CD8-positive, alpha-beta memory T cell (primary cell): ENCODE data around the gene LRP1B. TPM values are rescaled to one million over a fixed set of nuclear protein-coding genes. Genes with fewer than 3 reads are reported as not detected.

Experiments used
- CTCF ChIA-PET: fragments of 350-600 bp; sonication (Branson Sonifier 250); formaldehyde crosslinking; loops from one replicate; lab custom pipeline; 2021; ENCODE audit warnings: antibody characterized with exemption; lab: Charles Lee
- POLR2A ChIA-PET: fragments of 350-600 bp; sonication (Branson Sonifier 250); formaldehyde crosslinking; loops from one replicate; lab custom pipeline; 2021; ENCODE audit warnings: antibody characterized with exemption; lab: Charles Lee
- DNase-seq, 5 donors: peaks; one replicate each; pipeline versions ENCODE4 v3.0.0 to v3.0.0-alpha.2; 2020 to 2022; ENCODE audit warnings: mixed read lengths in 1 of 5
- H3K27ac ChIP-seq: one replicate; pipeline ENCODE4 v1.7.0; 2013; ENCODE audit warnings: low read depth, mild to moderate bottlenecking, low read length, moderate library complexity
- H3K27me3 ChIP-seq: 2 replicates; pipeline ENCODE4 v1.7.0; 2013; ENCODE audit warnings: low read length, mild to moderate bottlenecking; ENCODE audit not compliant: insufficient read depth, poor library complexity, severe bottlenecking
- H3K36me3 ChIP-seq: 2 replicates; pipeline ENCODE4 v1.7.0; 2013; ENCODE audit warnings: mild to moderate bottlenecking, low read length, moderate library complexity; ENCODE audit not compliant: insufficient read depth
- H3K4me1 ChIP-seq: 2 replicates; pipeline ENCODE4 v1.7.0; 2013; ENCODE audit warnings: mild to moderate bottlenecking, low read length, moderate library complexity; ENCODE audit not compliant: insufficient read depth
- H3K4me3 ChIP-seq: 2 replicates; pipeline ENCODE4 v1.7.0; 2013; ENCODE audit warnings: mild to moderate bottlenecking, low read length
- H3K9me3 ChIP-seq: 2 replicates; pipeline ENCODE4 v1.7.0; 2013; ENCODE audit warnings: mild to moderate bottlenecking, low read length
- H3K27ac Mint-ChIP-seq, 8 donors: one replicate each; pipeline ENCODE4 v1.8.0; 2020 to 2021; ENCODE audit warnings: mixed read lengths in 8 of 8, mild to moderate bottlenecking in 6 of 8, inconsistent platforms in 3 of 8, moderate library complexity in 3 of 8
- H3K27me3 Mint-ChIP-seq, 2 donors: one replicate each; pipeline ENCODE4 v1.8.0; 2020 to 2021; ENCODE audit warnings: mixed read lengths in 2 of 2, mild to moderate bottlenecking in 1 of 2, moderate library complexity in 1 of 2
- H3K36me3 Mint-ChIP-seq, 3 donors: one replicate each; pipeline ENCODE4 v1.8.0; 2020 to 2021; ENCODE audit warnings: mixed read lengths in 3 of 3, inconsistent platforms in 1 of 3, mild to moderate bottlenecking in 1 of 3
- H3K4me1 Mint-ChIP-seq, 3 donors: one replicate each; pipeline ENCODE4 v1.8.0; 2020 to 2021; ENCODE audit warnings: mixed read lengths in 3 of 3, inconsistent platforms in 1 of 3, mild to moderate bottlenecking in 1 of 3
- H3K4me3 Mint-ChIP-seq, 7 donors: one replicate each; pipeline ENCODE4 v1.8.0; 2020 to 2021; ENCODE audit warnings: mixed read lengths in 7 of 7, mild to moderate bottlenecking in 6 of 7, moderate library complexity in 4 of 7, inconsistent platforms in 2 of 7
- H3K9me3 Mint-ChIP-seq, 5 donors: one replicate each; pipeline ENCODE4 v1.8.0; 2020 to 2022; ENCODE audit warnings: mixed read lengths in 5 of 5, mild to moderate bottlenecking in 3 of 5, moderate library complexity in 2 of 5, inconsistent platforms in 1 of 5
- polyA plus RNA-seq: library from polyadenylated mRNA; unstranded; fragments of 300-500 nt; fragmentation: Illumina TruSeq; gene quantifications from one replicate; pipeline ENCODE4 v1.2.3, GENCODE V29; 2021
- total RNA-seq, 2 experiments: library from RNA; stranded (reverse); gene quantifications; one replicate each; pipeline ENCODE4 v1.2.3, GENCODE V29; 2021

LRP1B gene
- total and polyA plus RNA-seq, 3 experiments from 2014 or later: not detected

DNA sequence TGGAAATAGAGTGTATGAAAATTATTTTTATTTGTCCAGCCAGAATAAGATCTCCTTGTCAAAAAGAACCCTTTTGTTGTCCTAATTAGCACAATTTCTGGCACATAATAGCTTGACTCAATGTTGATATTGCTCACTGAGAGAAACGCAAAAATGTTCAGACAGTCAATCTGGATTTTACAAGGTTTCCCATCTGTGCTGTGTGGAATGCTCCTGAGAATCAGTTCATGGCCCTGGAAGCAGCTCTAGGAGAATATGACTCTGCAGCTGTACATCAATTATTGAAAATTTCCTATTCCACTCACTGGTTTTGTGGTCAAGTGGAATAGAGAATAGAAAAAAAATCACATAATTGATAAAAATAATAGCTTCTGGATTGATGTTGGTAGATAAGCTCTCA lies 1767.7 kb downstream of the LRP1B start:
- DNase-seq: no peak
- H3K4me3 ChIP-seq: no peak overlapping the region

DNA sequence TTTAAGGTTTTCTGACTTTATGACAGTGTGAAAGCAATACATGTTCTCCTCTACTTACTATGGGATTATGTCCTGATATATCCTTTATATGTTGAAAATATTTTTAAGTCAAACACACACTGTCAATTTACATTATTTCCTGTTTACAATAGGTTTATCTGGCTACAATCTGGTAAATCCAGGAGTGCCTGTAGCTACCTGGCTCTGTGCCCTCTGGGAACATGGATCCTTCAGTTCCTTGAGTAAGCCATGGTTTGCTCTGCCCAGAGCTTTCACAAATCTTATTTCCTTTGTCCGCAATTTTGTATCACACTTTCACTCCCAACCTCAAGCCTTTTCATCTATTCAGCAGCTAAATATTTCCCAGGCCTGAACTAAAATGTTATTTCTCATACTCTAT lies 1768.5 kb downstream of the LRP1B start:
- Histone ChIP-seq H3K27me3 (no peaks in the 10 kb centered on the region), H3K4me1 (no peaks in the 10 kb centered on the region), H3K36me3 (no peaks in the 10 kb centered on the region), H3K4me3 (no peak overlapping the region), H3K9me3 (no peaks in the 10 kb centered on the region), H3K27ac (no peak overlapping the region)
- Mint-ChIP-seq H3K36me3 (no peaks in the 10 kb centered on the region), H3K4me3 (no peak overlapping the region), H3K27ac (no peak overlapping the region), H3K9me3 (peaks cover 0 to 23% (median 5%) of the 10 kb centered on the region in 5 donors), H3K4me1 (no peaks in the 10 kb centered on the region), H3K27me3 (no peaks in the 10 kb centered on the region)
- DNase-seq: no peak
- POLR2A ChIA-PET: no interaction called here
- CTCF ChIA-PET: no interaction called here

More for the DNA sequence above, 1767.7 kb downstream of the LRP1B start:
- Histone ChIP-seq H3K9me3 (no peaks in the 10 kb centered on the region), H3K4me1 (no peaks in the 10 kb centered on the region), H3K36me3 (no peaks in the 10 kb centered on the region), H3K27ac (no peak overlapping the region), H3K27me3 (no peaks in the 10 kb centered on the region)
- no peaks in the 10 kb centered on the region for H3K27me3 Mint-ChIP-seq
- H3K36me3 Mint-ChIP-seq: no peaks in the 10 kb centered on the region
- no peak overlapping the region for H3K4me3 Mint-ChIP-seq
- H3K4me1 Mint-ChIP-seq: no peaks in the 10 kb centered on the region
- CTCF ChIA-PET: no interaction called here
- POLR2A ChIA-PET: no interaction called here
- H3K9me3 Mint-ChIP-seq: peaks cover 0 to 23% (median 5%) of the 10 kb centered on the region in 5 donors
- no peak overlapping the region for H3K27ac Mint-ChIP-seq

DNA sequence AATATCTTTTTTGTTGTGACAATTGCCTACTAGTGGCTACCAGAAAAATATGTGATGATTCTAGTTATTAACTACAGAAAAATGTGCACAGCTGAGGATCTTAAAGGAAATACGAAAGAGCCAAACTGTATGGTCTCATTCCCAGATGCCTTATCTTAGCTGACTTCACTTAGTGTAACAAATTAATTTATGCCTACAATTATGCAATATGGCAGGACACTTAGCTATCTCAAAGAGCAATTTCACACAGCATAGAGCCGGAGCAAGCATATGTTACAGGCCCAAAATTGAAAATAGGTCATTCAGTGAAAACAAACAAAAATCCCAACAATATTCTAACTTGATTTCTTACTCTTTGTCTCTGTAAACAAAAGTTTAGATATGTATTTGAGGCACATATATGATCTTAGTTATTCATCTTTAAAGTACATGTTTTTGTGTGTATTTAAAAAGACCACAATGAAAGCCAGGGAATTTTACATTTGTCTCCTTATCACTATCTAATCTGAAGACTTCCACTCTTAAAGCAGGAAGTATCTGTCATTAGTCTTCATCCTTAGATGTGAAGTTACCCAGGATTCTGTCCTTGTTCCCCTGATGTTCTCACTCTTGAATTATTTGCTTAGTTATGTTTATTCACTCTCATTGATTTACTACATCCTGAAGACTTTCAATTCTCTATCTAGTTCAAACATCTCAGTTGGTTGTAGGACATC lies 1771.6 kb downstream of the LRP1B start:
- no peak overlapping the region for H3K27ac ChIP-seq
- Mint-ChIP-seq H3K27ac (no peak overlapping the region), H3K27me3 (no peaks in the 10 kb centered on the region), H3K4me1 (no peaks in the 10 kb centered on the region), H3K36me3 (peaks cover 0 to 1% (median 0%) of the 10 kb centered on the region in 3 donors), H3K4me3 (no peak overlapping the region), H3K9me3 (peaks cover 2 to 15% (median 3%) of the 10 kb centered on the region in 5 donors)
- H3K9me3 ChIP-seq: no peaks in the 10 kb centered on the region
- no peaks in the 10 kb centered on the region for H3K4me1 ChIP-seq
- no peak for DNase-seq
- ChIA-PET POLR2A (no interaction called here), CTCF (no interaction called here)
- H3K27me3 ChIP-seq: no peaks in the 10 kb centered on the region
- H3K4me3 ChIP-seq: no peak overlapping the region
- no peaks in the 10 kb centered on the region for H3K36me3 ChIP-seq

DNA sequence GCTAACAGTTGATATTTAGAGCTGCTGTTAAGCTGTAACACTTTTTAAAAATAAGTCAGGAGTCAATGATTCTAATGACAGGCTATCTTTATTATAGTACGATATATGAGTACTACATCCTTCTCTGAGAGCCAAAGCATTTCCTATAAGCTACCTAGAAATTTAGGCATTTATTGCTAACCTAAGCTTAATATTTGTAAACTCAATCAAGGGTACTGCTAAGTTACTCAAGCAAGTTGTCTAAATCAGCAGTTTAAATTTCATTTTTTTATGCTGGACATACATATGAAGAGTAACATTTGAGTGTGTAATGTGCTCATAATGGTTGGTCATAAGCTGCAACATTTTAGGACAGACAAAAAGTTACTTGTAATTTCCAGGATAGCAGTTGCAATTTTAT lies 1774.1 kb downstream of the LRP1B start:
- H3K9me3 Mint-ChIP-seq: peaks cover 2 to 20% (median 5%) of the 10 kb centered on the region in 5 donors
- no peak overlapping the region for H3K4me3 Mint-ChIP-seq
- H3K4me1 Mint-ChIP-seq: no peaks in the 10 kb centered on the region

DNA sequence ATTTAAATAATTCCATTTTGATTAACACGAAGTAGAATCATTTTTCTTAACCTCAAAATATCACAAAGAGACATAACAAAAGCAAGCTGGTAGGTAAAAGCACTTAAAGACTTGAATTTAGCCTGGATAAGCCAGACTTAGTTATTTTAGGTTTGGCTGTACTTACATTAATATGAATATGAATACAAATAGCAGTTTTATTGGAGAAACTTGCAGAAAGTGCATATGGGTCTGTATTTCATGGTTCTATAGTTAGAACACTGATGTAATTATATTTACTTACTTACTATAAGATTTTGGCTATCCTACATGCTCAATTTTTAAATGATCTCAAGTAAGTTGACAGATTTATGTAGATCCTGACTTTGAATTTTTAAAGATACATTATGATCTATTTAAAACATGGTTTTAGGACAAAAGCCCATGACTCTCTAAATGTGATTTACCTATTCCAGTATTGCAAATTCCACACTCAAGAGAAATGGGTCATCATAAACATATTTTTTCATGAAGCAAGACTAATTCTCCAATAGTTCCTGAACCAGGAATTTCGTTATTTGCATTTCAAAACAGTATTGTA lies 1775.2 kb downstream of the LRP1B start:
- Histone ChIP-seq H3K4me1 (no peaks in the 10 kb centered on the region), H3K27me3 (no peaks in the 10 kb centered on the region), H3K9me3 (no peaks in the 10 kb centered on the region), H3K4me3 (no peak overlapping the region), H3K27ac (no peak overlapping the region), H3K36me3 (no peaks in the 10 kb centered on the region)
- no peak overlapping the region for H3K4me3 Mint-ChIP-seq
- POLR2A ChIA-PET: no interaction called here
- no peak overlapping the region for H3K27ac Mint-ChIP-seq
- CTCF ChIA-PET: no interaction called here
- no peaks in the 10 kb centered on the region for H3K4me1 Mint-ChIP-seq
- no peak for DNase-seq
- no peaks in the 10 kb centered on the region for H3K27me3 Mint-ChIP-seq
- peaks cover 2 to 23% (median 5%) of the 10 kb centered on the region in 5 donors for H3K9me3 Mint-ChIP-seq
- H3K36me3 Mint-ChIP-seq: peaks cover 0 to 1% (median 0%) of the 10 kb centered on the region in 3 donors

More for the DNA sequence above, 1774.1 kb downstream of the LRP1B start:
- H3K27me3 ChIP-seq: no peaks in the 10 kb centered on the region
- no peaks in the 10 kb centered on the region for H3K36me3 ChIP-seq
- H3K9me3 ChIP-seq: no peaks in the 10 kb centered on the region
- Mint-ChIP-seq H3K27me3 (no peaks in the 10 kb centered on the region), H3K36me3 (peaks cover 0 to 1% (median 0%) of the 10 kb centered on the region in 3 donors), H3K27ac (no peak overlapping the region)
- POLR2A ChIA-PET: no interaction called here
- no peak overlapping the region for H3K27ac ChIP-seq
- DNase-seq: no peak
- CTCF ChIA-PET: no interaction called here
- no peaks in the 10 kb centered on the region for H3K4me1 ChIP-seq
- H3K4me3 ChIP-seq: no peak overlapping the region

DNA sequence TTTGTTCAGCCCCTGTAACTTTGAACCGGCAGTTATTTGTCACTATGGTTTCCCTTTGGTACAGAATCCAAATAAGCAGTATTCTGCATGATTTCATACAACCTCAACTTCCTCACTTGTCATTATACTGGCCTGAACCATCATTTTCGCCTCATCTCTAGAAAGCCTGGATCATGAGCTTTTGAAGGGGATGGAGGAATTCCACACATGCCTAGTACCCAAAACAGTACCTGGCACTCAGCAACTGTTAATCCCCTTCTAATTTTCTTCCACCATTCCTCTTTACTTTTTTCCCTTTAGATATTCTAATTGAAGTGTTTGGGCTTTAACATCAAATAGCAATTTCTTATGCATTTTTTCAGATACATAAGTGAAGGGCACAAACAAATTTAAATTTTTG lies 1776.3 kb downstream of the LRP1B start:
- no peak for DNase-seq
- peaks cover 2 to 28% (median 6%) of the 10 kb centered on the region in 5 donors for H3K9me3 Mint-ChIP-seq
- ChIA-PET CTCF (no interaction called here), POLR2A (no interaction called here)
- H3K4me3 ChIP-seq: no peak overlapping the region
- H3K4me1 ChIP-seq: no peaks in the 10 kb centered on the region
- H3K27me3 ChIP-seq: no peaks in the 10 kb centered on the region
- H3K36me3 Mint-ChIP-seq: peaks cover 0 to 1% (median 0%) of the 10 kb centered on the region in 3 donors
- no peaks in the 10 kb centered on the region for H3K36me3 ChIP-seq
- no peak overlapping the region for H3K4me3 Mint-ChIP-seq
- no peaks in the 10 kb centered on the region for H3K9me3 ChIP-seq
- no peak overlapping the region for H3K27ac Mint-ChIP-seq
- H3K27me3 Mint-ChIP-seq: no peaks in the 10 kb centered on the region
- H3K27ac ChIP-seq: no peak overlapping the region
- no peaks in the 10 kb centered on the region for H3K4me1 Mint-ChIP-seq

DNA sequence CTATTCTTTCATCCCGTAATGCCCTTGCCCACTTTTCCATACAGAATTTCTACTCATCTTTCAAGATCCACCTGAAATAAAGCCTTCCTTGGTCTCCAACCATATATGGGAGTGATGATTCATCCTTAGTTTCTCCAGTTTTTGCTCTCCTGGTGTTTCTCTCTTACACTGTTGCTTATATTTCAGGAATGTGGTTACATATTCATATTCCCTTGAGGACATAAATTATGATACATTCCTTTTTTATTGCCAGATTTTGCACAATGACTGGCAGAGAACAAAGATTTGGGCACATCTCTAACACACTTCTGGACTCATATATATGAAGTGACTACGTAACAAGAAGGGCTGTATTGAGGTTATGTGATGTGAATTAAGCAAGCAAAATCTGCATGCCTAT lies 1777.3 kb downstream of the LRP1B start:
- H3K4me1 ChIP-seq: no peaks in the 10 kb centered on the region
- no peaks in the 10 kb centered on the region for H3K9me3 ChIP-seq
- ChIA-PET POLR2A (no interaction called here), CTCF (no interaction called here)
- H3K9me3 Mint-ChIP-seq: peaks cover 0 to 27% (median 8%) of the 10 kb centered on the region in 5 donors
- H3K4me3 Mint-ChIP-seq: no peak overlapping the region
- no peak overlapping the region for H3K27ac ChIP-seq
- peaks cover 0 to 1% (median 0%) of the 10 kb centered on the region in 3 donors for H3K36me3 Mint-ChIP-seq
- H3K4me1 Mint-ChIP-seq: no peaks in the 10 kb centered on the region
- no peaks in the 10 kb centered on the region for H3K36me3 ChIP-seq
- DNase-seq: no peak
- no peaks in the 10 kb centered on the region for H3K27me3 Mint-ChIP-seq
- H3K27ac Mint-ChIP-seq: no peak overlapping the region
- H3K4me3 ChIP-seq: no peak overlapping the region
- H3K27me3 ChIP-seq: no peaks in the 10 kb centered on the region

DNA sequence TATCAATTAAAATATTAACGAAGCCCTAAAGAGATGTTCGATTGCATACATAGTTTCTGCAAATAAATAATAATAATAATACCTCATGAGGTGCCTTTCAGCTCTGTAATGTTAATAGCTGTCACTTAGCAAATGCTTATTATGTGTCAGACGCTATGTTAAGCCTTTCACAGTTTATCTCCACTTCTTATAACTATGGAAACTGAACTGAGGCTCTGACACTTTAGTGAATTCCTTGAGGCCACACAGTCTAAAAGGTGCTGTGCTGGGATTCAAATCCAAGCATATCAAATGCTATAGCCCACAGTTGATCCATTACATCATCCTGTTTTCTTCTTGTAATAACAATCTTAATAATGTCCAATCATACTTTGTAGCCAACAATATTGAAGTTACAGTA lies 1779.1 kb downstream of the LRP1B start:
- Histone ChIP-seq H3K4me3 (no peak overlapping the region), H3K27ac (no peak overlapping the region), H3K9me3 (no peaks in the 10 kb centered on the region), H3K27me3 (no peaks in the 10 kb centered on the region), H3K36me3 (no peaks in the 10 kb centered on the region), H3K4me1 (no peaks in the 10 kb centered on the region)
- Mint-ChIP-seq H3K27me3 (no peaks in the 10 kb centered on the region), H3K27ac (no peak overlapping the region), H3K4me3 (no peak overlapping the region), H3K9me3 (peaks cover 0 to 26% (median 8%) of the 10 kb centered on the region in 5 donors), H3K4me1 (no peaks in the 10 kb centered on the region), H3K36me3 (peaks cover 0 to 1% (median 0%) of the 10 kb centered on the region in 3 donors)
- ChIA-PET POLR2A (no interaction called here), CTCF (no interaction called here)
- no peak for DNase-seq
